SW480 (cell line): ENCODE measurements around the gene OR52I2.

Experiments used
- DNase-seq: peaks from one replicate; pipeline ENCODE4 v3.0.0-alpha.2; 2016; ENCODE audit warnings: low spot score

OR52I2 gene

GRCh38 chr11:4581443-4581842, at the start of gene OR52I2:
TSS of gene OR52I2 (plus strand) at chr11:4581743.
- no peak for DNase-seq

- peak; percentile 31 for DNase-seq
These were observed 41.8 kb upstream of the OR52I2 start for GRCh38 chr11:4539603-4540219.

GRCh38 chr11:4541071-4541470, 40.5 kb upstream of the OR52I2 start:
- DNase-seq: no peak

GRCh38 chr11:4543561-4543960, 38.0 kb upstream of the OR52I2 start:
- no peak for DNase-seq

- DNase-seq: no peak
These were observed 36.7 kb upstream of the OR52I2 start, which contains the start of gene OR52M1 for GRCh38 chr11:4544891-4545290. TSS of gene OR52M1 (plus strand) at chr11:4545191. CDS start at chr11:4545191, 0 bp downstream.

GRCh38 chr11:4546878-4547277, 34.7 kb upstream of the OR52I2 start:
- no peak for DNase-seq

GRCh38 chr11:4547416-4547815, 34.1 kb upstream of the OR52I2 start:
- DNase-seq: no peak

- DNase-seq: no peak
These were observed 30.1 kb upstream of the OR52I2 start for GRCh38 chr11:4551346-4551979.

GRCh38 chr11:4559527-4560440, 21.8 kb upstream of the OR52I2 start:
- no peak for DNase-seq

- no peak for DNase-seq
These were observed 21.1 kb upstream of the OR52I2 start for GRCh38 chr11:4560467-4560866.

GRCh38 chr11:4565371-4565770, 16.2 kb upstream of the OR52I2 start:
- no peak for DNase-seq

GRCh38 chr11:4569075-4569474, 12.5 kb upstream of the OR52I2 start:
- DNase-seq: no peak

GRCh38 chr11:4576880-4577279, 4.7 kb upstream of the OR52I2 start:
- no peak for DNase-seq

GRCh38 chr11:4577761-4578160, 3.8 kb upstream of the OR52I2 start:
- DNase-seq: no peak

- no peak for DNase-seq
These were observed 2.9 kb upstream of the OR52I2 start for GRCh38 chr11:4578624-4579023.

- DNase-seq: no peak
These were observed 1.4 kb upstream of the OR52I2 start for GRCh38 chr11:4580124-4580523.

GRCh38 chr11:4589017-4589416, 7.5 kb downstream of the OR52I2 start:
- DNase-seq: no peak

GRCh38 chr11:4593739-4594138, 12.2 kb downstream of the OR52I2 start, which contains the start of gene OR52I1:
TSS of gene OR52I1 (plus strand) at chr11:4594039. CDS start at chr11:4594039, 0 bp downstream.
- no peak for DNase-seq

GRCh38 chr11:4605057-4605456, 23.5 kb downstream of the OR52I2 start:
- DNase-seq: no peak

GRCh38 chr11:4606231-4607015, 24.9 kb downstream of the OR52I2 start:
- no peak for DNase-seq

GRCh38 chr11:4607096-4607495, 25.6 kb downstream of the OR52I2 start:
- DNase-seq: no peak
